OCI-LY1 (cell line): ENCODE measurements around the gene ARL10.

ENCODE experiments used
- EZH2 ChIP-seq: fragments of 200-600 bp; sonication (generic), shearing (Covaris generic); IDR thresholded peaks from 2 replicates; pipeline ENCODE4 v1.8.0; 2017; ENCODE audit warnings: borderline replicate concordance, mixed run types, mild to moderate bottlenecking, antibody characterized with exemption, low read length, moderate library complexity, mixed read lengths
- TF ChIP-seq, protein P1 (sequence below): fragments of 200-600 bp; sonication (generic), shearing (Covaris generic); IDR thresholded peaks from 2 replicates; pipeline ENCODE4 v1.5.1; 2017; ENCODE audit warnings: mild to moderate bottlenecking, antibody characterized with exemption, low read length, moderate library complexity, mixed read lengths

DNA sequence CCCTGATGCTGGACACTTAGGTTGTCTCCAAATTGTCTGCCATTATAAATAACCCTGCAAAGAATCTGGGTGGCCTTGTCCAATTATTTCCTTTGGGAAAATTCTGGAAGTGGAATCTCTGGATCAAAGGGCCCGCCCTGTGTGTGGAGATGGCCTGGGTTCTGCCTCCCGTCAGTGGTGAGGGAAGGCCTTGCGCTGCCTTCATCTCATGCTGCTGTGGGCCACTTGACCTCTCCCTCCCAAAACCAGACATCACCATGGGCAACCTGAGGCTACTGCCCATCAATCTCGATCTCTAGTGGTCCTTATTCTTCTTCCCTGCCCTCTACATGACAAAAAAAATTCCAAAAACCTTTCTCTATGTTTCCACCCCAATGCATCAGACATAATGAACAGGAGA is 44.5 kb downstream of the ARL10 start:
- TF ChIP-seq, protein P1, sequence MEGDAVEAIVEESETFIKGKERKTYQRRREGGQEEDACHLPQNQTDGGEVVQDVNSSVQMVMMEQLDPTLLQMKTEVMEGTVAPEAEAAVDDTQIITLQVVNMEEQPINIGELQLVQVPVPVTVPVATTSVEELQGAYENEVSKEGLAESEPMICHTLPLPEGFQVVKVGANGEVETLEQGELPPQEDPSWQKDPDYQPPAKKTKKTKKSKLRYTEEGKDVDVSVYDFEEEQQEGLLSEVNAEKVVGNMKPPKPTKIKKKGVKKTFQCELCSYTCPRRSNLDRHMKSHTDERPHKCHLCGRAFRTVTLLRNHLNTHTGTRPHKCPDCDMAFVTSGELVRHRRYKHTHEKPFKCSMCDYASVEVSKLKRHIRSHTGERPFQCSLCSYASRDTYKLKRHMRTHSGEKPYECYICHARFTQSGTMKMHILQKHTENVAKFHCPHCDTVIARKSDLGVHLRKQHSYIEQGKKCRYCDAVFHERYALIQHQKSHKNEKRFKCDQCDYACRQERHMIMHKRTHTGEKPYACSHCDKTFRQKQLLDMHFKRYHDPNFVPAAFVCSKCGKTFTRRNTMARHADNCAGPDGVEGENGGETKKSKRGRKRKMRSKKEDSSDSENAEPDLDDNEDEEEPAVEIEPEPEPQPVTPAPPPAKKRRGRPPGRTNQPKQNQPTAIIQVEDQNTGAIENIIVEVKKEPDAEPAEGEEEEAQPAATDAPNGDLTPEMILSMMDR, result no peak
- TF ChIP-seq EZH2, result no peak
